Activated naive CD4-positive, alpha-beta T cell treated with anti-CD3 and anti-CD28 coated beads, Interleukin-2, amount 50 U/mL, for 24 hours (primary cell): ENCODE measurements around the gene ZNF407.

Source experiments
- H3K27ac Mint-ChIP-seq: one replicate; pipeline ENCODE4 v1.8.0; 2021; ENCODE audit warnings: mild to moderate bottlenecking, mixed read lengths
- H3K27me3 Mint-ChIP-seq: one replicate; pipeline ENCODE4 v1.8.0; 2021; ENCODE audit warnings: mixed read lengths
- H3K36me3 Mint-ChIP-seq: one replicate; pipeline ENCODE4 v1.8.0; 2021; ENCODE audit warnings: mixed read lengths
- H3K4me1 Mint-ChIP-seq: one replicate; pipeline ENCODE4 v1.8.0; 2021; ENCODE audit warnings: mixed read lengths
- H3K4me3 Mint-ChIP-seq: one replicate; pipeline ENCODE4 v1.8.0; 2021; ENCODE audit warnings: mild to moderate bottlenecking, mixed read lengths
- H3K9me3 Mint-ChIP-seq: one replicate; pipeline ENCODE4 v1.8.0; 2021; ENCODE audit warnings: mixed read lengths

The ZNF407 gene

DNA sequence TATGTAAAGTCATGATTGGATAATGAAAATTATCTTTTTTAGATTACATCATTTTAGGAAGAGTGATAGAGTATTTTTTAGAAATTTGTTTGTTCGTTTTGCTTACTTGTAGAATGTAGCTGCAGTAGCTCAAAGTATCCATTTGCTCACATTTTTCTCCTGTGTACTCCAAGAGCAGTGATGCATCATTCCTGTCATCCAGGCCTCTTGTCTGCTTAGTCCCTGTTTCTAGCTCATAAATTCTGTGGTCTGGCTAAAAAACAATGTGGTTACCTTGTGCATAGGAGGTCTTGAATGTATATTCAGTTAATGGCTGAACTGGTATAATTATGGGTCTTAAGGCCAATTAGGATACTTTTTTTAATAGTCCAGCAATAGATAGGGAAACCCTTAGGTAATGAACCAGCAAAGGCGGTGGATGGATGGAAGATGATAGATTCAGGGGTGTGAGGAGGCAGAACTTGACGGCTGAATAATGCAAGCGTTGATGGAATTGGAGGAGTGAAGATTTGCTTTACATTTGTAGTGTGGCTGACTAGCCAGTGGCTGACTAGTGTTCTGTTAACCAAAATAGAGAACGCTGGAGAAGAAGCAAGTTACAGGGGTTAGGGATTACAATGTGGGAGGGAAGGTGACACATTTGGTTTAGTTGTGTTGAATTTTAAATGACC is 145.0 kb downstream of the ZNF407 start:
- peaks cover 5% of the 10 kb centered on the region for H3K36me3 Mint-ChIP-seq
- H3K4me1 Mint-ChIP-seq, result peaks cover 13% of the 10 kb centered on the region
- no peaks in the 10 kb centered on the region for H3K9me3 Mint-ChIP-seq
- H3K27ac Mint-ChIP-seq, result no peak overlapping the region
- H3K4me3 Mint-ChIP-seq, result no peak overlapping the region
- H3K27me3 Mint-ChIP-seq, result no peaks in the 10 kb centered on the region

DNA sequence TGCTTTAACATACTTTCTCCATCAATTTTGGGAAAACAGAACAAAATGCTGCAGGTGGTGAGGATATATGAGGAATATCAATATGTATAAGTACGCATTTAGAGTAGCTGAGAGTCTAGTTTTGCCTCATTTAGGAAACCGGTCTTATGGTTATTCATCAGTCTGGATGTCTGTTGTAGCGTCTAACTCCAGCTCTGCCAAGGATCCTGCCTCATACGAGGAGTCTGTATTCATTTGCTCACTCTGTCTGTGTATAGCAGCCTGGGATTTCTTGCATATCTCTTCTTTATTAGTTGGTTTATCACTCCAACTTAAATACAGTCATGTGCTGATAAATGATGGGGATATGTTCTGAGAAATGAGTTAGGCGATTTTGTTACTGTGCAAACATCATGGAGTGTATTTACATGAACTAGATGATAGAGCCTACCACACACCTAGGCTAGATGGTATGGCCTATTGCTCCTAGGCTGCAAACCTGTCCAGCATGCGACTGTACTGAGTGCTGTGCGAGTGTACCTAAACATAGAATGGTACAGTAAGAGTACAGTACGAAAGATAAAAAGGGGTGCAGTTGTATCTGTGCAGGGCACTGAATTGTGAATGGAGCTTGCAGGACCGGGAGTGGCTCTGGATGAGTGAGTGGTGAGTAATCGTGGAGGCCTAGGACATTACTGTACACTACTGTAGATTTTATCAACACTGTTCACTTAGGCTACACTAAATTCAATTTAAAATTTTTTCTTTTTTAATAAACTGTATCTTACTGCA is 148.1 kb downstream of the ZNF407 start:
- Mint-ChIP-seq H3K36me3 (peaks cover 7% of the 10 kb centered on the region), H3K9me3 (no peaks in the 10 kb centered on the region), H3K4me1 (peaks cover 13% of the 10 kb centered on the region), H3K27me3 (no peaks in the 10 kb centered on the region), H3K27ac (no peak overlapping the region), H3K4me3 (no peak overlapping the region)

DNA sequence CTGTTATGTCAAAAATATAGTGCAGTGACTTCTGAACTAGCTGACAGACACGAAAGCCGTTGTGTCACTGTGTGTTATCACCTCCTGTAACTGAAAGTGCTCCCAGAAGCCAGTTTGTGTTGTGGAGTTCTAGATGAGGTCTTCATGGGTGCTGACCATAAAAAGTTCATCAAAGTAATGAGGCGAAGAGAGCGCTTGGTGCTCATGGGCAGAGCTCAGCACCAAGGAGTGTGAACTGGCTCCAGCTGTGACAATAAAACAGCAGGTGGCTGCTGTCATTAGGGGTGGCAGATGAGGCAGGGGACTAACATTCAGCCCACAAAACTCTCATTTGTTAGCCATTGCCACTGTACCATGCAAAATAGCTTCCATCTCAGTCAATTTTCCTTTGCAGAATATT is 151.1 kb downstream of the ZNF407 start:
- H3K4me3 Mint-ChIP-seq, result no peak overlapping the region
- peaks cover 15% of the 10 kb centered on the region for H3K36me3 Mint-ChIP-seq
- no peak overlapping the region for H3K27ac Mint-ChIP-seq
- no peaks in the 10 kb centered on the region for H3K9me3 Mint-ChIP-seq
- H3K27me3 Mint-ChIP-seq, result no peaks in the 10 kb centered on the region
- H3K4me1 Mint-ChIP-seq, result peaks cover 17% of the 10 kb centered on the region

DNA sequence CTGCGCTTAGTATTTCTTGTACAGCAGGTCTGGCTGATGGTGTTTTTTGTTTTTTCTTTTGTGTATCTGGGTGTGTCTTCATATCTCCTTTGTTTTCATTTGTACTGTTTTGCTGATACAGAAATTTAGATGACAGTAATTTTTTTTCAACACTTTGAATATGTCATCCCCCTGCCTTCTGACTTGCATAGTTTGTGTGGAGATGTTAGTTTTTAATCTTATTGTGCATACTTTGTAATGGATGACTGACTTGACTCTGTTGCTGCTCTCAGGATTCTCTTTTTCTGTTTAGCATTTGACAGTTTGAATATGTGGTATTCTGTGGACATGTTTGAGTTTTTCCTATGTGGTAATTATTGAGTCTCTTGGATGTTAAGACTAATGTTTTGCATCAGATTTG is 161.3 kb downstream of the ZNF407 start:
- Mint-ChIP-seq H3K4me1 (peaks cover 22% of the 10 kb centered on the region), H3K36me3 (peaks cover 42% of the 10 kb centered on the region), H3K27ac (no peak overlapping the region), H3K9me3 (peaks cover 25% of the 10 kb centered on the region), H3K4me3 (no peak overlapping the region), H3K27me3 (no peaks in the 10 kb centered on the region)

DNA sequence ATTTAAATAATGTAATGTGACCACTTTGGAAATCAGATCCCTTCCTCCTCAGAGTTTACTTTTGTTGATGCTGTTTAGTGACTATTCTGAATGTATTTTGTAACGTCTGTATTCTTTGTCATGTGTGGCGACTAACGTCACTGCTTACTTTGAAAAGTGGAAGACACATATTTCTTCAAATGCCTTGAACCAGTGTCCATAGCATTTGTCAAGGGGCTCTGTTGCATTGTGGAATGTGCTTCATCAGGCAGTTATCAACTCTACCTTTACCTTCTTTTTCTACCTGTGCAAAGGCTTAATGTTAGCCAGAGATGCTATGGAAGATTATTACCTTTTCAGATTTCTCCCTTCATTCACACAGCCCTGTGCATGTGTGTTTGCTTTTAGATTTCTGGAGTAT is 162.4 kb downstream of the ZNF407 start:
- no peaks in the 10 kb centered on the region for H3K27me3 Mint-ChIP-seq

DNA sequence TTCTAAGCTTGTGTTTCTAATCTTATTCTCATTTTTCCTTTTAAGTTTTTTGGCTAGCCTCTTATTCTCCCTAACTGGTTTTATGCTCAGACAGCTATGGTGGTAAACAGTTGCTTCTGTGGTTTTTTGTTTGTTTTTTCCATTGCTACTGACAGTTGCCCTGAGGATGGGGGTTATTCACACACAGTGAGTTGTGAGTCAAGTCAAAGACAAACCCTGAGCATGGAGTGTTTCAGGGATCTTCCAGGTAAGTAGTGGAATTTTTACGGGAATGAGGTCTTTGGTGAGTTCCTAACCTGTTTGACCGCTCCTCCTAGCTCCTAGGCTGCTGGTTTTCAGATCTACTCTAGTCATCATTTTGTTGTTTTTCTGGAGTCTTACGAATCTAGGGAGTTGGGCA is 162.8 kb downstream of the ZNF407 start:
- no peaks in the 10 kb centered on the region for H3K27me3 Mint-ChIP-seq
- H3K27ac Mint-ChIP-seq, result no peak overlapping the region
- peaks cover 41% of the 10 kb centered on the region for H3K36me3 Mint-ChIP-seq
- no peak overlapping the region for H3K4me3 Mint-ChIP-seq
- H3K9me3 Mint-ChIP-seq, result peaks cover 24% of the 10 kb centered on the region
- peaks cover 14% of the 10 kb centered on the region for H3K4me1 Mint-ChIP-seq

More for the DNA sequence above, 162.4 kb downstream of the ZNF407 start:
- Mint-ChIP-seq H3K4me3 (no peak overlapping the region), H3K4me1 (peaks cover 16% of the 10 kb centered on the region), H3K36me3 (peaks cover 40% of the 10 kb centered on the region), H3K9me3 (peaks cover 28% of the 10 kb centered on the region), H3K27ac (no peak overlapping the region)

DNA sequence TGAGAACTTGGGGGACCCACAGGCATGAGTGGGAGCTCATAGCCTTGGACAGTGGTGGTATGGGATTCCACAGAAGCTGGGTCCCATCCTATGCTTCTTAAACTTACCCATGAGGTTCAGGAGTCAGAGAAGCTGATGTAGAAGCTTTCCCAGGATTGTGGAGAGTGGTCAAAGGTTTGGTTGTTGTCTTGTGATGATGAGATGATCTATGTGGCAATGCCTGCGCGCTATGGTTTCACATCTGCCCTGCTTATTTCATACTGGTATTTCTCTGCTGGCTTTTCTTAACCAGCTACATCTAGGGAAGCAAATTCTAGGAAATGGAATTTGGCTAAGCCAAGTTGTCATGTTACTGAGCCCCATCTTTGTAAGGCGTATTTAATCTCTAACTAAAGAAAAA is 168.6 kb downstream of the ZNF407 start:
- H3K9me3 Mint-ChIP-seq, result peaks cover 5% of the 10 kb centered on the region
- no peak overlapping the region for H3K27ac Mint-ChIP-seq
- H3K36me3 Mint-ChIP-seq, result peaks cover 14% of the 10 kb centered on the region
- no peak overlapping the region for H3K4me3 Mint-ChIP-seq
- no peaks in the 10 kb centered on the region for H3K27me3 Mint-ChIP-seq
- peaks cover 4% of the 10 kb centered on the region for H3K4me1 Mint-ChIP-seq

DNA sequence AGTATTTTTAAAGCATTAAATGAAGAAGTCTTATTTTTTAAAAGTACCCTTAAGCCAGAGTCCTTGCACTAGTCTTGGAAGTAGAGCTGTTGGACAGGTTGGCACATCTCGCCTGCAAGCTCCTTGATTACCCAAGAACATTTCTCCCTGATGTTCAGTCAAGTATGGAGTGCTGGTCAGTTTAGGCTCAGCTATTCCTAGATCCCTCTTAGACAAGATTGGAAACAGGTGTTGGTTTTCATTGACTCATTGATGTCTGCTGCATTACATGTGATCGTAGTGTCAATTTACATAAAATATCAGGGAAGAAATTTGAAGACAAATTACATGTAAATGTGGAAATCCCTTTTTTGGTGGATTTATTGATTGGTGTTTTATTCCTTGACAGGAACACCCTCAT is 170.4 kb downstream of the ZNF407 start:
- Mint-ChIP-seq H3K4me1 (peaks cover 8% of the 10 kb centered on the region), H3K4me3 (no peak overlapping the region), H3K27ac (no peak overlapping the region), H3K27me3 (no peaks in the 10 kb centered on the region), H3K9me3 (peaks cover 5% of the 10 kb centered on the region), H3K36me3 (peaks cover 15% of the 10 kb centered on the region)

DNA sequence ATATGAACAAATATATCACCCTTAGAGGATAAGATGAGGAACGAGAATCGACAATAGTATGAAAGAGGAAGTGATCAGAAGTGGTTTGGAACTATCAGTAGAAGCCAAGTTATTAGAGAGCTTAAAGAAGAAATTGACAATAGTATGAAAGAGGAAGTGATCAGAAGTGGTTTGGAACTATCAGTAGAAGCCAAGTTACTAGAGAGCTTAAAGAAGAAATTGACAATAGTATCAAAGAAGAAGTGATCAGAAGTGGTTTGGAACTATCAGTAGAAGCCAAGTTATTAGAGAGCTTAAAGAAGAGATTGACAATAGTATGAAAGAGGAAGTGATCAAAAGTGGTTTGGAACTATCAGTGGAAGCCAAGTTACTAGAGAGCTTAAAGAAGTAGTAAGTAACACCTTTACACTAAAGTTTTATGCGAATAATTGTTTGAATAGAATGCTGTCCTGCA is 175.5 kb downstream of the ZNF407 start:
- Mint-ChIP-seq H3K9me3 (no peaks in the 10 kb centered on the region), H3K4me1 (peaks cover 4% of the 10 kb centered on the region), H3K27ac (no peak overlapping the region), H3K4me3 (no peak overlapping the region), H3K36me3 (peaks cover 19% of the 10 kb centered on the region), H3K27me3 (no peaks in the 10 kb centered on the region)

DNA sequence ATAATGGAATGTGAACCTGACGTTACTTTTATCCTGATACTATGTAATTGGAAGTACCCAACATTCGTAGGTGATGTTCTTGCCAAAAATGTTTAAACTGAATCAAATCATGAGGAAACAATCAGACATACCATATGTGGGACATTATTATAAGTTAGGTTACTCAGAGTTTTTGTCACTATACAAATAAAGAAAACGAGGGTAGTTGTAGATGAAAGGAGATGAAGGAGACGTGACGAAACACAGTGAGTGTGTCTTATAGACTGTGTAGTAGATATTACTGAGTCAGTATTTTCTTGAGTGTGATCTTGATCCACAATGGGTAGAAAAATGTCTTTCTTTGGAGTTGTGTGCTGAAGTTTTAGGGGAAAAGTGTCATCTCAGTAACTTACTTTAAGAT is 176.8 kb downstream of the ZNF407 start:
- Mint-ChIP-seq H3K9me3 (no peaks in the 10 kb centered on the region), H3K27me3 (no peaks in the 10 kb centered on the region), H3K4me1 (peaks cover 4% of the 10 kb centered on the region), H3K4me3 (no peak overlapping the region), H3K27ac (no peak overlapping the region), H3K36me3 (peaks cover 16% of the 10 kb centered on the region)

DNA sequence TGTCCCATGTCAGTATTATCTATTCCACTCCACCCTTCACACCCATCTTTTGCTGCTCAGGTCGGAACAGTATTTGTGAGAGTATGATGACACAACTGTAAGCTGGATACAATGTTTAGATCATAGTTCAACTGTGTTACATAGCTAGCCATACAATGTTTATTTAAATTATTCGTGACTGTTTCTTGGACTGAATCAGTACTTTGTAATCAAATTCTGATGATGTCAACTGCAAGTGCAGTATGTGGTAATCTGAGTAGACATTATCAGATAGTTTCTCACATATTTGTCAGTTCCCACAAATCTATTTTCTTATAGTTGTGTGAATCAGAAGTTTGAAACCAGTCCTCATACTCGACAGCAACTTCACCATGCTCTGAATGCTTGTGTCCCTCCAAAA is 177.6 kb downstream of the ZNF407 start:
- Mint-ChIP-seq H3K36me3 (peaks cover 16% of the 10 kb centered on the region), H3K4me3 (no peak overlapping the region), H3K27ac (no peak overlapping the region), H3K4me1 (peaks cover 4% of the 10 kb centered on the region), H3K9me3 (no peaks in the 10 kb centered on the region), H3K27me3 (no peaks in the 10 kb centered on the region)

DNA sequence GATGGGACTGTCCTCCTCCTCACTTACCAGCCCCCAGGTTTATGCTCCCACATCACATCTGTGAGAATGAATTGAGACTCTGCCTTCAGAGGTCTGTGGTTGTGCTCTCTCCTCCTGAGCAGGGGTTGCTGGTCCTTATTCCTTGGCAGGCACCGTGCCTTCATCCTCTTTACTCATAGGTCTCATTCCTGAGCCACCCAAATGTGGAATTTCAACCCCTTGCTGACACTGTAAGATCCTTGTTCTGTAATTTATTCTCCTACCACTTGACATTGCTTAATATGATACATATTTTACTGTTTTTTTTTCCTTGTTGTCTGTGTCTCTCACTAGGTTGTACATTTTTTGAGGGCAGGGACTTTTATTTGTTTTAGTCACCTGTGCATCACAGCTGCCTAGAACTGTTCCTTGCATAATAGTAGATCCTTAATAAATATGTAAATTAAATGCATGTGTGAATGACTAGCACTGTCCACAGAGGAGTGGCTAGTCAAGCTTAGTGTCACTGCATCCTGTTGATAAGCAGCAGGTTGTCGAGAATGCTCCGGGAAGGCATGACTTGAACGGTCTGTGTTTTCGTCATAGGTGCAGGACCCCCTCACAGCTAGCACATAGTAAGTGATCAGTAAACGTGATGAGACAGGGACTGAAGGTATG is 180.6 kb downstream of the ZNF407 start:
- peaks cover 14% of the 10 kb centered on the region for H3K36me3 Mint-ChIP-seq
- H3K27me3 Mint-ChIP-seq, result no peaks in the 10 kb centered on the region
- peak overlapping the region; percentile 20 for H3K27ac Mint-ChIP-seq
- no peak overlapping the region for H3K4me3 Mint-ChIP-seq
- H3K9me3 Mint-ChIP-seq, result no peaks in the 10 kb centered on the region
- no peaks in the 10 kb centered on the region for H3K4me1 Mint-ChIP-seq

DNA sequence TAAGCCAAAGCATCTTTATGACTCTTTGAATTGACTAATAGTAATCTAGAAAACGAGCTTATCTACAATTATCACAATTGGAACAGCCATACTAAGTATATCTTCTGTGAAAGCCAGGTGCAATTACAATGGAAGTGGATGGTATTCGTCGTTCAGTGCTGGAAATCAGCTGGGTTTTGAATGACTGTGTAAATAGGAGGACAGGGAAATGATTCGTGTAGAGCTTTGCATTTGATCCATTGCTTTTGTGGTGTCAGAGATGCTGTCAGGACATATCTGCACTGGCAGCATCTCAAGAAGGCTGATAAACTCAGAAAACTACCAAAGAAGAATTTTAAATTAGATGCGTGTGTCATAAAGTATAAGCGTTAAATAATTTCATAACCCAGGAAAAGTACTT is 187.1 kb downstream of the ZNF407 start:
- H3K36me3 Mint-ChIP-seq, result peaks cover 16% of the 10 kb centered on the region
- H3K27me3 Mint-ChIP-seq, result no peaks in the 10 kb centered on the region
- H3K4me3 Mint-ChIP-seq, result no peak overlapping the region
- no peaks in the 10 kb centered on the region for H3K4me1 Mint-ChIP-seq
- no peaks in the 10 kb centered on the region for H3K9me3 Mint-ChIP-seq
- no peak overlapping the region for H3K27ac Mint-ChIP-seq

DNA sequence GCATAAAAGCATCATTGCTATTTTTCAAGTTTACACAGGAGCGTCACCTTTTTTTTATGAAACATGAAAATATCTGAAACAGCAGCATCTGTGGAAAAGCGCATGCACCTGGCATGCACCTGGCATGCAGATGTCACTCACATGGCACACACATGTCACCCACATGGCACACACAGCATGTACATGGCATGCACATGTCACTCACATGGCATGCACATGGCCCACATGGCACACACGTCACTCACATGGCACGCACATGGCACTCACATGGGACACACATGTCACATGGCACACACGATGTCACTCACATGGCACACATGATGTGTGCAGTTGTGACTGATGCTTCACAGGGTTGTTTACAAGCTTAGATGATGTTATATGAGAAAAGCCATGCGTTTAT is 188.0 kb downstream of the ZNF407 start:
- H3K9me3 Mint-ChIP-seq, result no peaks in the 10 kb centered on the region
- H3K4me3 Mint-ChIP-seq, result no peak overlapping the region
- no peaks in the 10 kb centered on the region for H3K27me3 Mint-ChIP-seq
- no peaks in the 10 kb centered on the region for H3K4me1 Mint-ChIP-seq
- peaks cover 19% of the 10 kb centered on the region for H3K36me3 Mint-ChIP-seq
- no peak overlapping the region for H3K27ac Mint-ChIP-seq

DNA sequence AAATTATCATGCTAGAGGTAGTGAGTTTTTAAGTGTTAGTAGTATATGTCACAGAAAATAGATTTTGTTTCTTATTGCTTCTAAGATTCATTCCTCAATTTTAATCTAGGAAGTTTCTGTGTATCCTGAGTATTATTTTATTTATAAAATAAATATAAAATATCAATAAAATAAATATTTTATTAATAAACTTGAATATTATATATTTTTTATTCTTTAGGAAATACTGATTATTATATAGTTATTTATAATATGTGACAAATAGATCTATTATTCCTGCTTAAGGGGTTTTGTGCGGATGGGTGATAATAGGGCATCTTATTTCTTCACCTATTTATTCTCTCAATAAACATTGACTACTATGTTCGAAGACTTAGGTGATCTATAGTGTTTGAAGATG is 191.0 kb downstream of the ZNF407 start:
- Mint-ChIP-seq H3K4me1 (no peaks in the 10 kb centered on the region), H3K27ac (no peak overlapping the region), H3K4me3 (no peak overlapping the region), H3K36me3 (peaks cover 19% of the 10 kb centered on the region), H3K27me3 (no peaks in the 10 kb centered on the region), H3K9me3 (no peaks in the 10 kb centered on the region)

DNA sequence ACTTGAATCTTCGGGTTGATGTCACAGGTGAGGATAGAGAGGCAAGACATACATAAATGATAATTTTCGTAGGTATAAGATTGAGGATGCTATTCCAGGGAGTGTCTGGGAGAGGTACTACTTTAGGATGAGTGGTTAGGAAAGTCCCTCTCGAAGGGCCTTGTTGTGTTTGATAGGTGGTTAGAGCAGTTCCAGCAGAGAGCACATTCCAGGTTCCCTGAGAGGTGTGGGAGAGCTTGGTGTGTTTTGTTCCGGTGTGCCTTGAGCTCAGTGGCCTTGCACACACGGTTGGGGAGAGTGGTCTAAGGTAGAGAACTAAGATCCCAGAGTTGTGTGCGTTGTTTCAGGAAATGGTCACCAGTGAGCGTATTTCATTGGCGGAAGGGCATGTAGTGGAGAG is 191.4 kb downstream of the ZNF407 start:
- Mint-ChIP-seq H3K27me3 (no peaks in the 10 kb centered on the region), H3K36me3 (peaks cover 20% of the 10 kb centered on the region), H3K9me3 (no peaks in the 10 kb centered on the region), H3K27ac (no peak overlapping the region), H3K4me1 (no peaks in the 10 kb centered on the region), H3K4me3 (no peak overlapping the region)
